Lower lobe of right lung (tissue), 2 donors: ENCODE results near the gene CAPN15. TPM values are rescaled to one million over a fixed set of nuclear protein-coding genes. Genes with fewer than 3 reads are reported as not detected.

Experiments used
- ATAC-seq, 2 donors: fragments of 200-7000 bp; cut with Tn5 transposase; one replicate each; pipeline ENCODE4 v1.9.1; 2020 to 2022; ENCODE audit warnings: mild to moderate bottlenecking in 2 of 2, moderate library complexity in 2 of 2
- DNase-seq: peaks from one replicate; pipeline ENCODE4 v3.0.0-alpha.2; 2020
- H3K27ac ChIP-seq: fragments of 200-600 bp; one replicate; pipeline ENCODE4 v1.8.0; 2022
- H3K27me3 ChIP-seq: fragments of 200-600 bp; one replicate; pipeline ENCODE4 v1.8.0; 2022; ENCODE audit warnings: low read depth
- H3K36me3 ChIP-seq: fragments of 200-600 bp; one replicate; pipeline ENCODE4 v1.8.0; 2022; ENCODE audit warnings: mild to moderate bottlenecking
- H3K4me1 ChIP-seq: fragments of 200-600 bp; one replicate; pipeline ENCODE4 v1.8.0; 2022
- H3K4me3 ChIP-seq: fragments of 200-600 bp; one replicate; pipeline ENCODE4 v1.8.0; 2022; ENCODE audit warnings: mild to moderate bottlenecking
- H3K9me3 ChIP-seq: fragments of 200-600 bp; one replicate; pipeline ENCODE4 v1.8.0; 2022
- CTCF ChIP-seq: fragments of 200-600 bp; IDR thresholded peaks from one replicate; pipeline ENCODE4 v1.8.0; 2022; ENCODE audit warnings: antibody characterized with exemption, mild to moderate bottlenecking
- intact Hi-C: fragments of 100-400 bp; cut with DNase I; formaldehyde crosslinking; loops from one replicate; pipeline ENCODE4 v1.11.0; 2022
- total RNA-seq: library from RNA; stranded (reverse); fragmentation: NEBNext Ultra II Directional; extraction: Animal tissue kit (Norgen Biotek cat#: 25700); gene quantifications from one replicate; pipeline ENCODE4 v1.2.1, GENCODE V29; 2021
- donor health status: DM: no; HTN: yes; CAD: no; lungs with severe emphysema.

CAPN15 gene
- total RNA-seq, 1 donor from 2014 or later, result 44.3 TPM

GRCh38 chr16:559411-560203 lies 32.1 kb downstream of the CAPN15 start:
- no peaks in the 10 kb centered on the region for H3K36me3 ChIP-seq
- ATAC-seq (no peak), DNase-seq (no peak)
- no peak overlapping the region for H3K4me3 ChIP-seq
- intact Hi-C loops, result no loop called here
- no peaks in the 10 kb centered on the region for H3K4me1 ChIP-seq
- no peaks in the 10 kb centered on the region for H3K9me3 ChIP-seq
- no peak for TF ChIP-seq CTCF
- H3K27ac ChIP-seq, result no peak overlapping the region
- peaks cover 47% of the 10 kb centered on the region for H3K27me3 ChIP-seq

DNA sequence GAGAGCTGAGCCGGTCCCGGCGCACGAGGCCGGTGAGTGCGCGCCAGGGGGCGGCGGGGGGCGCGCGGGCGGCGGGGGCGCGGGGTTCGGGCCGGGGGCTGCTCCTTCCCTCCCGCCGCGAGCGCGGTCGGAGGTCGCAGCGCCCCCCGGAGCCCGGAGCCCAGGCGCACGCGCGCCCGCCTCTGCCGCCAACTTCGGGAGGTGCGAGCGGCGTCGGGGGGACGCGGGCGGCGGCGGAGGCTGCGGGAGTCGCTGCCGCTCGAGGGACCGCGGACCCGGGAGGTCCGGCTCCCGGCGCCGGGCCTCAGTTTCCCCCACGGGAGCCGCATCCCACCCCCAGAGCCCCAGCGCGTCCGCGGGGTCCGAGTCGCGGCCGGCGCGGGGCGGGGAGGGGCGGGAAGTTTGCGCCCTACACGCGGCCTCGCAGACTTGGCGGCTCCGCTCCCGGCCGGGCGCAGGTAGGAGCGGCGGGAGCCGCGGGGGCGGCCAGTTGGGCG lies 32.7 kb downstream of the CAPN15 start, which contains the start of gene PRR35:
Gene PRR35, plus strand, starts transcription at position 191 of the 497 bp plus-strand sequence. CDS start 2,901 bp downstream, outside the sequence.
- no peak for DNase-seq
- Histone ChIP-seq H3K27me3 (peaks cover 47% of the 10 kb centered on the region), H3K4me3 (no peak within 1 kb of the TSS), H3K36me3 (no peaks in the 10 kb centered on the region), H3K9me3 (no peaks in the 10 kb centered on the region), H3K27ac (no peak within 1 kb of the TSS), H3K4me1 (no peaks in the 10 kb centered on the region)
- intact Hi-C loops, result no loop called here
- no peak for ATAC-seq
- no peak for TF ChIP-seq CTCF

GRCh38 chr16:560701-561412 lies 33.3 kb downstream of the CAPN15 start:
- intact Hi-C loops, result no loop called here
- Histone ChIP-seq H3K27ac (no peak overlapping the region), H3K36me3 (no peaks in the 10 kb centered on the region), H3K9me3 (no peaks in the 10 kb centered on the region), H3K4me3 (no peak overlapping the region), H3K4me1 (peaks cover 3% of the 10 kb centered on the region), H3K27me3 (peaks cover 47% of the 10 kb centered on the region)
- DNase-seq (no peak), ATAC-seq (no peak)
- TF ChIP-seq CTCF, result no peak

DNA sequence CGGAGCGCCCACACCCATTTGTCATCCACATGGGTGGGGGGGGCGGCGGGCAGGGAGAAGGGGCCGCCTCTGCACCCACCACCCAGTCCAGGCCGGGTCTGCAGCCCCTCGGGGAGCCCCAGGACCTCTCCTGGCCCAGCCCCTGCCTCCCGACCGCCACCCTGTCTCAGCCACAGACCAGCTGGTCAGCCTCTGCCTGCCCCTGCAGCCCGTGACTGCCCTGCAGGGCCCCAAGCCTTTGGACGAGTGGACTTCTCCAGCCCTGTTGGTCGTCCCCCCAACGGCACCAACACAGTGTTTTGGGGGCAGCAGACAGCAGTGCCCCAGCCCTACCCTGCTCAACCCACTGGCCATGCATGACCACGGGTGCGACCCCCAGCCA lies 33.9 kb downstream of the CAPN15 start:
- H3K27me3 ChIP-seq, result peaks cover 47% of the 10 kb centered on the region
- DNase-seq (no peak), ATAC-seq (no peak)
- no peaks in the 10 kb centered on the region for H3K36me3 ChIP-seq
- H3K9me3 ChIP-seq, result no peaks in the 10 kb centered on the region
- no peak overlapping the region for H3K27ac ChIP-seq
- H3K4me3 ChIP-seq, result no peak overlapping the region
- no peak for TF ChIP-seq CTCF
- peaks cover 8% of the 10 kb centered on the region for H3K4me1 ChIP-seq
- intact Hi-C loops, result no loop called here

DNA sequence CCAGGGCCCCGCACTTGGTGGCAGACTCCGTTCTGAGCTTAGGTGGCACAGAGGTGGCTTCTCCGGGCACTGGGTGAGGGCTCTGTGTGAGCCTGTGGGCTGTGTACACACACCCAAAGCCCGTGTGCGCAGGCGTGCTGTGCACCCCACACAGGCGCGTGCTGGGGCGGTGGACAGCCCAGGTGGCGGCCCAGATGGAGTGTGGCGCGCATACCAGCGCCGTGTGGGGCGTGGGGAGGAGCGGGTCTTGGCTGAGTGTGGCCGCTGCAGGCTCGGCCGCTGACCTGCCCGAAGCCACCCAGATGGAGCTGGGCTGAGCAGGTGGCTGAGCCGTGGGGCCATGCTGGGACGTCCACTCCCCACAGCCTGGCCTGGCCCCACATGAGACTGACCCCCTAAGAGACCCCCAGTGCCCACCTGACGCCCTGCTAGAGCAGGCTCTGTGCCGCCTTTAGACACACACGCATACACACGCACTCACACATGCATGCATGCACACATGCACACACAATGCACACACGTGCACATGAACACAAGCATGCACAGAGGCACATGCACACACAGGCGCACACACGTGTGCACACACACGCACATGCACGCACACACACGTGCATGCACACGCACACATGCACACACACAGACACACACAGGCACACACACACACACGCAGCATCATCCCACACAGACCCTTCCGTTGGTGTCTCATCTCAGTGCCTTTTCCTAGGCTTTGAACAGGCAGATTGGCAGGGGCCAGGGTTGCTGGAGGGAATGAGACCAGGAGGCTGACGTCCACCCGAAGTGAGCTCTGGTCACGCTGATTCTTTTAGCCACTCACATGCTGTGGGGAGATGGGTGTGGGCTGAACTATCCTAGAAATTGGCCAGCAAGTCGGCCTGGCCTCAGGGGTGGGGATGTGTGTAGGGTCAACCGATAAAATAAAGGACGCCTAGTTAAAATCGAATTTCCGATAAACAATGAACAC lies 34.7 kb downstream of the CAPN15 start:
- peaks cover 17% of the 10 kb centered on the region for H3K4me1 ChIP-seq
- no peak overlapping the region for H3K27ac ChIP-seq
- no peaks in the 10 kb centered on the region for H3K36me3 ChIP-seq
- H3K9me3 ChIP-seq, result no peaks in the 10 kb centered on the region
- H3K4me3 ChIP-seq, result no peak overlapping the region
- intact Hi-C loops, result no loop called here
- ATAC-seq (no peak), DNase-seq (no peak)
- peaks cover 47% of the 10 kb centered on the region for H3K27me3 ChIP-seq
- TF ChIP-seq CTCF, result no peak
